Ovary (tissue), 10 donors: Measurements from ENCODE around the gene CD180. TPM values are rescaled to one million over a fixed set of nuclear protein-coding genes. Genes with fewer than 3 reads are reported as not detected.

ENCODE experiments used
- DNase-seq, 5 donors: peaks; one replicate each; pipeline ENCODE4 v3.0.0-alpha.2; 2019 to 2020
- H3K27ac ChIP-seq, 2 donors: fragments of 200-600 bp; one replicate each; pipeline versions ENCODE4 v1.5.1 to v1.8.0; 2019 to 2022
- H3K27me3 ChIP-seq: fragments of 200-600 bp; one replicate; pipeline ENCODE4 v1.8.0; 2022
- H3K36me3 ChIP-seq: fragments of 200-600 bp; sonication (generic); one replicate; pipeline ENCODE4 v1.5.1; 2019
- H3K4me1 ChIP-seq: one replicate; pipeline ENCODE4 v1.8.1; 2013; ENCODE audit warnings: mild to moderate bottlenecking, moderate library complexity; ENCODE audit not compliant: insufficient read depth
- H3K4me3 ChIP-seq: fragments of 200-600 bp; sonication (generic); one replicate; pipeline ENCODE4 v1.5.1; 2017
- H3K9me3 ChIP-seq, 2 donors: fragments of 200-600 bp in 1 of 2; sonication (generic) in 1 of 2; one replicate each; pipeline versions ENCODE4 v1.5.1 to v1.8.1; 2013 to 2019; ENCODE audit warnings: mild to moderate bottlenecking in 1 of 2, moderate library complexity in 1 of 2
- EP300 ChIP-seq: sonication (generic); formaldehyde crosslinking; IDR thresholded peaks from one replicate; pipeline ENCODE4 v1.6.1; 2017; ENCODE audit warnings: antibody characterized with exemption
- POLR2A ChIP-seq: fragments of 450-650 bp; IDR thresholded peaks from one replicate; pipeline ENCODE4 v1.6.1; 2017; ENCODE audit warnings: antibody characterized with exemption, mild to moderate bottlenecking, moderate library complexity
- WGBS, 3 donors: extraction: QIAGEN DNeasy Blood & Tissue Kit in 1 of 3; methylation state at CpG; one replicate each; pipeline versions ENCODE4 v1.1.5 to v1.1.7; 2013 to 2017; 5-methylcytosine and 5-hydroxymethylcytosine counted together
- intact Hi-C, 4 donors: fragments of 100-400 bp; cut with DNase I; formaldehyde crosslinking; loops; one replicate each; pipeline versions ENCODE4 v1.11.0 to v1.15.1; 2022 to 2023
- long read RNA-seq, 3 donors: library from polyadenylated mRNA in 2 of 3; unstranded in 2 of 3; transcript quantifications; one replicate each; pipeline ENCODE4 v2.0.0 and lab custom pipeline, GENCODE V29; 2021 to 2026
- polyA plus RNA-seq, 2 donors: library from polyadenylated mRNA; stranded (reverse); fragments of 200-250 nt in 1 of 2; fragments of 350-450 nt in 1 of 2; fragmentation: Illumina TruSeq in 1 of 2; extraction: RNeasy Lipid Tissue Mini Kit (QIAGEN cat#74804) in 1 of 2; gene quantifications; one replicate each; pipeline ENCODE4 v1.2.3, GENCODE V29; 2013 to 2014
- total RNA-seq, 7 donors: library from RNA; depleted of rRNA in 2 of 7; stranded (reverse); fragments of >200 nt in 2 of 7; fragmentation: NEBNext Ultra II Directional in 3 of 7; extraction: Animal tissue kit (Norgen Biotek cat#: 25700) in 3 of 7; gene quantifications; one replicate each; pipeline versions ENCODE4 v1.1.0 to v1.2.4, GENCODE V29; 2016 to 2023
- TF ChIP-seq, protein P1 (sequence below), 3 donors: fragments of 450-650 bp in 2 of 3; fragments of 200-600 bp in 1 of 3; IDR thresholded peaks; one replicate each; pipeline versions ENCODE4 v1.5.1 to v1.8.0; 2016 to 2022; ENCODE audit warnings: antibody characterized with exemption in 3 of 3, mild to moderate bottlenecking in 1 of 3
- donor health status: DM: no; HTN: no; CAD: no; lungs with moderate emphysema.
- donor health status: DM: no; HTN: no; CAD: no.
- donor health status: Bipolar disorder and iron deficiency.
- donor health status: DM: yes; HTN: yes; CAD: no.
- donor health status: DM: no; HTN: no; CAD: no.
- donor health status: DM: yes; HTN: yes; CAD: no.

The CD180 gene
- 1 to 10 TPM in 1 of 7 donors, under 1 TPM in 6; 0.15 to 1.0 (median 0.30) TPM for total RNA-seq
- 1 to 10 TPM in 1 of 2 donors, under 1 TPM in 1; 0.17 to 2.9 TPM for polyA plus RNA-seq
- long read RNA-seq, donor 1: 0 reads
- long read RNA-seq, donor 2: 0 reads
- long read RNA-seq, donor 3, partial matches to known transcripts: 0 of 1 reads
- long read RNA-seq, donor 3, other reads (novel, unspliced or antisense): 1 of 1 reads

DNA sequence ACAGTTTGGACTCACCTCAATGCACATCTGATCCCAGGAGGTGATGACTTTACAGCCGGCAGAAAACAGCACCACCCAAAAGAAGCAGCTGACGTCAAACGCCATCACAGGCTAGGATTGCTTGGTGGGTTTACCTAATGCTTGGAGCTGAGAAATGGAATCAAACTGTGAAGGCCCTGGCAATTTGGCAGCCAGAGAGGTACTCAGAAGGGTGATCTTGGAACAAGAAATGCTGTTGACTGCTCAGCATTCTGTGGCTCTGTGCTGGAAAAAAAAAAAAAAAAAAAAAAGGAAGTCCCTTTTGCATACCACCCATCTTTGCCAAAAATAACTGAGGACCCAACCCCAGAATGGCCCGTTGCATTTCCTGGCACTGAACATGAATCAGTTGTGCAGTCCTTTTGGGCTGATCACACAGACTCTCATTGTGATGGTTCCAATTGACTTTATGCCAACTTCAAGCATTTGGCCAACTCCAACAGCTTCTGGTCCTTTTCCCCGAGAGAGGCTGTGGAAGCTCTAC lies at the start of gene CD180:
TSS of gene CD180 (minus strand) at position 263 of the 523 bp plus-strand sequence. CDS start at position 105, 158 bp downstream.
- Histone ChIP-seq H3K36me3 (no peaks in the 10 kb centered on the region), H3K4me3 (no peak within 1 kb of the TSS), H3K27ac (no peak within 1 kb of the TSS), H3K9me3 (no peaks in the 10 kb centered on the region), H3K27me3 (no peaks in the 10 kb centered on the region), H3K4me1 (peaks cover 3% of the 10 kb centered on the region)
- no peak for TF ChIP-seq EP300
- no peak for TF ChIP-seq POLR2A
- TF ChIP-seq, protein P1, sequence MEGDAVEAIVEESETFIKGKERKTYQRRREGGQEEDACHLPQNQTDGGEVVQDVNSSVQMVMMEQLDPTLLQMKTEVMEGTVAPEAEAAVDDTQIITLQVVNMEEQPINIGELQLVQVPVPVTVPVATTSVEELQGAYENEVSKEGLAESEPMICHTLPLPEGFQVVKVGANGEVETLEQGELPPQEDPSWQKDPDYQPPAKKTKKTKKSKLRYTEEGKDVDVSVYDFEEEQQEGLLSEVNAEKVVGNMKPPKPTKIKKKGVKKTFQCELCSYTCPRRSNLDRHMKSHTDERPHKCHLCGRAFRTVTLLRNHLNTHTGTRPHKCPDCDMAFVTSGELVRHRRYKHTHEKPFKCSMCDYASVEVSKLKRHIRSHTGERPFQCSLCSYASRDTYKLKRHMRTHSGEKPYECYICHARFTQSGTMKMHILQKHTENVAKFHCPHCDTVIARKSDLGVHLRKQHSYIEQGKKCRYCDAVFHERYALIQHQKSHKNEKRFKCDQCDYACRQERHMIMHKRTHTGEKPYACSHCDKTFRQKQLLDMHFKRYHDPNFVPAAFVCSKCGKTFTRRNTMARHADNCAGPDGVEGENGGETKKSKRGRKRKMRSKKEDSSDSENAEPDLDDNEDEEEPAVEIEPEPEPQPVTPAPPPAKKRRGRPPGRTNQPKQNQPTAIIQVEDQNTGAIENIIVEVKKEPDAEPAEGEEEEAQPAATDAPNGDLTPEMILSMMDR (IDR thresholded peaks at IDR 0.05): no peak
- WGBS, 3 donors: 66 to 76% (median 76%) methylated on average over 5 of the region's 5 CpGs
- intact Hi-C loops: loop anchor here in 1 of 4 donors (10.0 kb wide), 1 partner anchor 382 kb away; no protein-coding TSS in a partner anchor
- DNase-seq: no peak

DNA sequence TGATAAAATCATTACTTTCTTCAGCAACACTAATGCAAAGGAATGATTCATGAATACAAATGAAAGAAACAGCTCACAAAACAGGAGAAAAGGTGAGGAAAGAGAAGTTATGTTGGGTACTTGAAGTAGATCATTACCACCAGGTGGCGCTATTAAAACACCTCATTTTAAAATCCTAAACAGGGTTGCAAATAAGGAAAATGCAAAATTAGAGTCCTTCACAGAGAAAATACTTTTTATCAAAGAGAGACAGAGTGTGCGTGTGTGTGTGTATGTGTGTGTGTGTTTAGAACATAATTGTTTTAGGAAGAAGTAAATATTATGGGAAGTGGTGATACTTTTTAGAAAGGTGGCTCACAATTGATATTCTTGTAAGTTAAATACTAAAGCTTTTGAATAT lies 49.5 kb upstream of the CD180 start:
- H3K36me3 ChIP-seq: no peaks in the 10 kb centered on the region
- no peak overlapping the region for H3K27ac ChIP-seq
- TF ChIP-seq EP300 (no peak), POLR2A (no peak)
- TF ChIP-seq, protein P1 (IDR thresholded peaks at IDR 0.05): peak; percentile 74 to 90 (median 81)
- H3K27me3 ChIP-seq: no peaks in the 10 kb centered on the region
- no peaks in the 10 kb centered on the region for H3K9me3 ChIP-seq
- no peak overlapping the region for H3K4me3 ChIP-seq
- 0 to 4% (median 1%) methylated on average over 2 of the region's 2 CpGs for WGBS, 3 donors
- intact Hi-C loops: loop anchor here (5.0 to 10.0 kb wide), 7 partner anchors 139 to 1719 kb away; partner anchors contain the start of gene PIK3R1 (in 1 of the 4)
- DNase-seq: peak in 3 of 5 donors; percentile 30 to 53 (median 50)
- H3K4me1 ChIP-seq: peaks cover 5% of the 10 kb centered on the region

DNA sequence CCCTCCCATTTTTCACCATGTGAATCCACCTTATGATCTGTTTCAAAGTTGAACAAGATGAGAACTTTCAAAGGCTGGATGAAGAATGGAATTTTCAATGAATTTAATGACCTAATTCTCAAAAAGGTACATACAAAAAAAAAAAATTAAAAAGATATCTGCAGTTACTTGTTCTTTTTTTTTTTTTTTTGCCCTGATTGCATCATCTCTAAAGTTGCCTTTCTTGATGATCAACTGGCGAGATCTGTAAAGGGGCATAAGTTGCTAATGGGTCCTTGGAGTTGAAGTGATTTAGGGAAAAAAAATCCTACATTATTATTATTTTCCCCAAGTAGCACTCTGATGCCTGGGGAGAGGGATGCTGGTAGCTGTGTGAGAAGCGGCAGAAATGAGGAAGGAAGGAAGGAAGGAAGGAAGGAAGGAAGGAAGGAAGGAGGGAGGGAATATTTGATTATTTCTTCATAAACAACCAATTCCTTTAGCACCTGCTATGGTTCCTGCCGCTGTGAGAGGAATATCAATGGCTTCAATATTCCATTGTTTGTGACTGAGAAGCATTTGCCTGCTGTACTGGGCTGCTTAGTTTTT lies 48.8 kb upstream of the CD180 start:
- WGBS, 3 donors: 83 to 90% (median 89%) methylated on average over 3 of the region's 3 CpGs
- Histone ChIP-seq H3K27ac (no peak overlapping the region), H3K4me3 (no peak overlapping the region), H3K4me1 (peaks cover 5% of the 10 kb centered on the region), H3K36me3 (no peaks in the 10 kb centered on the region), H3K27me3 (no peaks in the 10 kb centered on the region), H3K9me3 (no peaks in the 10 kb centered on the region)
- TF ChIP-seq EP300: no peak
- TF ChIP-seq, protein P1 (IDR thresholded peaks at IDR 0.05): no peak
- TF ChIP-seq POLR2A: no peak
- DNase-seq: no peak
- intact Hi-C loops: loop anchor here (5.0 to 10.0 kb wide), 7 partner anchors 139 to 1719 kb away; partner anchors contain the start of gene PIK3R1 (in 1 of the 4)

DNA sequence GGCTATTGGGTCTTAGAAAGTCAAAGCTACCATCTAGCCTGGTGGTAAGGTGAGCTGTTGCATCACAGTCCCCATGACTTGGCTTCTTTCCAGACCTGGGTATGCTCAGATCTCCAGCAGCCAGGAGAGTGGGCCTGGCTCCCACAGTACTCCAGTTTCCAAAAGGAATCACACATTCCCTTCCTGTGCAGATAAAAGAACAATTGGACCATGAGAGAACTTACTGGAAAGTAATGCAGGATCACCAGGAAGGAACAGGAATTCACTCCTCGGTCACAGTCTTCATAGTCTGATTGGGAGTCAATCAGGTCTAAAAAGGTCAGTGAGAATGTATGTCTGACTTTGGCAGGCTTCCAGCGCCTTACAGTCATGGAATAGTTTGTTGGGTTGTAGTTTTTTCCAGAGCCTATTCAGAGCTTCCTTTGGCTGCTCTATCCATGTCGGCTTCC lies 47.8 kb upstream of the CD180 start:
- WGBS, 3 donors: 63 to 93% (median 86%) methylated on average over 3 of the region's 3 CpGs
- Histone ChIP-seq H3K4me1 (peaks cover 3% of the 10 kb centered on the region), H3K27me3 (no peaks in the 10 kb centered on the region), H3K4me3 (no peak overlapping the region), H3K36me3 (no peaks in the 10 kb centered on the region), H3K27ac (no peak overlapping the region), H3K9me3 (no peaks in the 10 kb centered on the region)
- intact Hi-C loops: loop anchor here (10.0 kb wide), 6 partner anchors 140 to 1720 kb away; partner anchors contain the start of gene PIK3R1 (in 1 of the 4)
- TF ChIP-seq EP300 (no peak), POLR2A (no peak)
- TF ChIP-seq, protein P1 (IDR thresholded peaks at IDR 0.05): no peak
- no peak for DNase-seq
